K562 (cell line): ENCODE data around the gene ZDHHC19. TPM values are rescaled to one million over a fixed set of nuclear protein-coding genes. Genes with fewer than 3 reads are reported as not detected.

Experiments
- ATAC-seq: fragments of 200-7000 bp; cut with Tn5 transposase; 3 replicates; pipeline ENCODE4 v1.9.1; 2020; ENCODE audit warnings: moderate library complexity
- BruUV-seq: library from RNA; stranded (reverse); fragments of 400-500 nt; replicated peaks from 2 replicates; lab custom pipeline; 2021; lab: Mats Ljungman, UMichigan
- CTCF ChIA-PET: fragments of 300-600 bp; formaldehyde crosslinking; extraction: SDS; loops from one replicate; lab custom pipeline; 2021; ENCODE audit warnings: low intra/inter-chr PET ratio; lab: Yijun Ruan, JAX
- POLR2A ChIA-PET: fragments of 300-600, 350-650 bp; sonication (Branson Sonifier 250); formaldehyde crosslinking; extraction: SDS; loops from one replicate; lab custom pipeline; 2021; ENCODE audit warnings: antibody characterized with exemption, inconsistent platforms; lab: Yijun Ruan, JAX
- DNase-seq, 4 experiments: peaks; one replicate each; pipeline versions ENCODE4 v3.0.0 to v3.0.0-alpha.2; 2011 to 2018; ENCODE audit warnings: low spot score in 3 of 4, mixed read lengths in 3 of 4; ENCODE audit errors: extremely low read depth in 1 of 4
- FAIRE-seq: peaks from 2 replicates; lab custom pipeline; 2011; peaks lifted over from hg19 to GRCh38; lab: Jason Lieb, UNC
- H2AFZ ChIP-seq: 2 replicates; pipeline ENCODE4 v1.6.0; 2011; ENCODE audit warnings: low read depth, low read length, control low read depth, inconsistent platforms
- H3K27ac ChIP-seq: fragments of 200-600 bp; 3 replicates; pipeline ENCODE4 v1.8.0; 2011; ENCODE audit warnings: low read depth, mild to moderate bottlenecking, control low read depth, inconsistent platforms, low read length, moderate library complexity, mixed read lengths; ENCODE audit errors: extremely low read depth
- H3K27me3 ChIP-seq, 2 experiments: fragments of 300-600 bp in 1 of 2; 2 replicates in 1 of 2; 3 replicates in 1 of 2; pipeline versions ENCODE4 v1.6.0 to v1.8.0; 2011; ENCODE audit warnings: inconsistent platforms in 2 of 2, low read length in 2 of 2, mild to moderate bottlenecking in 1 of 2, mixed read lengths in 1 of 2, moderate library complexity in 1 of 2; ENCODE audit not compliant: control insufficient read depth in 2 of 2, insufficient read depth in 2 of 2
- H3K36me3 ChIP-seq: fragments of 300-600 bp; 3 replicates; pipeline ENCODE4 v1.8.0; 2011; ENCODE audit warnings: mild to moderate bottlenecking, low read length, inconsistent platforms; ENCODE audit not compliant: control insufficient read depth, insufficient read depth
- H3K4me1 ChIP-seq, 2 experiments: fragments of 200-600 bp in 1 of 2; replicated peaks in 1 of 2; 2 replicates in 1 of 2; 3 replicates in 1 of 2; pipeline versions ENCODE4 v1.5.1 to v1.8.0; 2011; ENCODE audit warnings: inconsistent platforms in 2 of 2, low read length in 2 of 2, mild to moderate bottlenecking in 1 of 2, mixed read lengths in 1 of 2, moderate library complexity in 1 of 2; ENCODE audit not compliant: control insufficient read depth in 2 of 2, insufficient read depth in 2 of 2
- H3K4me2 ChIP-seq: 2 replicates; pipeline ENCODE4 v1.6.1; 2011; ENCODE audit warnings: low read length, control low read depth, inconsistent platforms, mixed read lengths; ENCODE audit not compliant: insufficient read depth
- H3K4me3 ChIP-seq: fragments of 200-600 bp; sonication (generic), shearing (Covaris generic); 2 replicates; pipeline ENCODE4 v1.5.1; 2016; ENCODE audit warnings: control low read depth, inconsistent platforms
- H3K79me2 ChIP-seq: fragments of 200-600 bp; 3 replicates; pipeline ENCODE4 v1.8.0; 2011; ENCODE audit warnings: low read length, inconsistent platforms; ENCODE audit not compliant: control insufficient read depth, insufficient read depth
- H3K9ac ChIP-seq, 2 experiments: 2 replicates each; pipeline versions ENCODE4 v1.6.0 to v1.6.1; 2011; ENCODE audit warnings: low read depth in 2 of 2, low read length in 2 of 2, control low read depth in 1 of 2, inconsistent platforms in 1 of 2, mild to moderate bottlenecking in 1 of 2, mixed read lengths in 1 of 2; ENCODE audit not compliant: insufficient read depth in 1 of 2
- H3K9me1 ChIP-seq: one replicate; pipeline ENCODE4 v1.6.0; 2011; ENCODE audit warnings: inconsistent platforms, mild to moderate bottlenecking, low read length, moderate library complexity; ENCODE audit not compliant: control insufficient read depth, insufficient read depth
- H3K9me3 ChIP-seq: replicated peaks from 2 replicates; pipeline ENCODE4 v1.5.1; 2011; ENCODE audit warnings: low read depth, low read length, inconsistent platforms; ENCODE audit not compliant: control insufficient read depth, insufficient read depth
- H4K20me1 ChIP-seq: replicated peaks from 2 replicates; pipeline ENCODE4 v1.6.1; 2011; ENCODE audit warnings: low read length, inconsistent platforms, mixed read lengths; ENCODE audit not compliant: control insufficient read depth, insufficient read depth
- BRD9 ChIP-seq: fragments of 450-650 bp; IDR thresholded peaks from 2 replicates; pipeline ENCODE4 v1.6.1; 2018; ENCODE audit warnings: low read depth; ENCODE audit not compliant: partially characterized antibody
- ETS2 ChIP-seq: IDR thresholded peaks from 2 replicates; pipeline ENCODE4 v1.6.1; 2016; ENCODE audit warnings: borderline replicate concordance, missing genetic modification characterization, mild to moderate bottlenecking, moderate library complexity, missing compliant biosample characterization; ENCODE audit not compliant: poor library complexity, severe bottlenecking
- KDM4B ChIP-seq, 2 experiments: fragments of 450-650 bp in 1 of 2; sonication (generic) in 1 of 2; IDR thresholded peaks; 2 replicates each; pipeline ENCODE4 v1.6.1; 2016 to 2017; ENCODE audit warnings: borderline replicate concordance in 2 of 2, antibody characterized with exemption in 1 of 2, low read depth in 1 of 2, mild to moderate bottlenecking in 1 of 2
- STAG1 ChIP-seq: sonication (generic); formaldehyde crosslinking; IDR thresholded peaks from 2 replicates; pipeline ENCODE4 v1.5.0; 2020; ENCODE audit warnings: missing genetic modification reagents, borderline replicate concordance
- SUPT5H ChIP-seq: fragments of 450-650 bp; IDR thresholded peaks from 2 replicates; pipeline ENCODE4 v1.6.1; 2016
- TGIF2 ChIP-seq: sonication (generic); formaldehyde crosslinking; IDR thresholded peaks from 2 replicates; pipeline ENCODE4 v1.8.1; 2022; ENCODE audit warnings: mild to moderate bottlenecking, missing genetic modification reagents, moderate library complexity
- WGBS: fragments of 100-300 bp; shearing (Covaris generic); methylation state at CpG from one replicate; pipeline ENCODE4 v1.1.6; 2016; ENCODE audit warnings: low coverage, mixed read lengths; ENCODE audit not compliant: insufficient coverage; ENCODE audit errors: missing lambda C conversion rate; 5-methylcytosine and 5-hydroxymethylcytosine counted together
- in situ Hi-C: fragments of 300-500 bp; cut with MboI; formaldehyde crosslinking; loops from 4 replicates; pipeline ENCODE4 v1.15.0; 2018; ENCODE audit warnings: inconsistent platforms, mixed read lengths
- intact Hi-C: fragments of 100-400 bp; cut with micrococcal nuclease; formaldehyde crosslinking; loops from 2 replicates; pipeline ENCODE4 v1.14.2; 2022
- polyA plus RNA-seq, 8 experiments: library from polyadenylated mRNA; depleted of rRNA in 4 of 8; stranded (reverse) in 5 of 8; unstranded in 3 of 8; fragments of >200 nt; fragmentation: Nextera tagmentation in 2 of 8; fragmentation: Illumina TruSeq in 1 of 8; extraction: Ambion mirVana in 2 of 8; extraction: Trizol in 1 of 8; gene quantifications; 2 replicates each; pipeline versions ENCODE4 v1.2.1 to v1.2.3, GENCODE V29; 2011 to 2014; ENCODE audit warnings: inconsistent platforms in 1 of 8, missing spikeins in 1 of 8
- total RNA-seq, 7 experiments: library from RNA; depleted of rRNA in 6 of 7; stranded (reverse); fragments of >200 nt in 6 of 7; fragmentation: Illumina TruSeq in 2 of 7; extraction: Trizol in 2 of 7; gene quantifications; 2 replicates each; pipeline versions ENCODE4 v1.2.1 to v1.2.3, GENCODE V29; 2011 to 2021; ENCODE audit warnings: low replicate concordance in 1 of 7

Gene ZDHHC19
- total and polyA plus RNA-seq, 9 of the 15 experiments (the other 6 are each of a cell fraction or from before 2014, with no cell fraction given), result 0.40 to 5.5 (median 1.1) TPM

DNA sequence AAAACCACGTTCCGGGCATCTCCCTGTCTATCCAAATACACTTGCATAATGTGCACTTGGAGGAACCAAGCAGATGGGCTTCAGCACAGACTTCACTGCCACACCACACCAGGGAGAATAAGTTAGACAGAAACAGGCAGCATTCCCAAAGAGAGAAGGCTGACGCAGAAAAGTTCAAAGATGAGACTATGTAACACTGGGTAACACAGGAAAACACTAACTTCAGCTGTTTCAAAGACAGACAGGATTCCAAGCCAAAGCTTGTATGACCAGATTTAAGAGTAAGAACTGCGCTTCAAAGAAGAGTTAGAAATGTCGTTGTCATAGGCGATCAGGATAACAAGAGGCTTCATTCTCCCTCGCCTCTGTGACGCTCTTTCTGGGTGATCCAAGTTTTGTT is 25.0 kb upstream of the ZDHHC19 start (continued):
- TF ChIP-seq ETS2 (tag), result no peak

DNA sequence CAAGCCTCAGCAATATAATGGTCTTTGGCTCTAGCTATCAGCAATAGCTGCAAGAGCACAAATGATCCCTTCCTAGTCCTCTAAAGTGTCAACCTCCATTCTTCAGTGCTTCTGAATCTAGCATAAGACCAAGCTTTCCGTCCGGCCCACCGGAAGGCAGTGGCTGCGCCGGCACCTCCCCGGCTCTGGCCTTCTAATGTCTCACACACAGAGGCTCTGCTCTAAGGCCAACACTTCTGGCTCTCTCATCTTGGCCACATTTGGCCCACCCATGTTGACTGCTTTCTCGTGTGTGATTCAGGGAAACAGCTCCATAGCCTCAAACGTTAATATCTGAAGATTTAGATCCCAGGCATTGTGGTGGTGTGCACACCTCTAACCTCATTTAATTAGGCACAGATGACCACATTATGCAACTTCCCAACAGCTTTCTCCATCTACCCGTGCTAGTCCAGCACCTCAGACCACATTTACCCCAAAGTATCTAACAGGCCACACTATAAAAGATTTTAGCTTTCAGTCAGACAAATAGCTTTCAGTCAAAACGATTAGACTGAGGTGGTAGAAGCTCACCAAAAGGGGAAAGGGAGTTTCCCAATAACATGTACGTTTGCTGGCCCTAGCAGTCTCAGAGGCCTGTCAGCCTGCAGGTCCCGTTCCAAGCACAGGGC is 24.4 kb upstream of the ZDHHC19 start:
- no peaks in the 10 kb centered on the region for H3K9me3 ChIP-seq
- no peak overlapping the region for H3K9ac ChIP-seq
- in situ Hi-C loops, result no loop called here
- TF ChIP-seq TGIF2 (CRISPR knock-in tag) (no peak), KDM4B (IDR thresholded peaks at IDR 0.05; ENCODE audit: borderline replicate concordance in 2 of 2, low read depth in 1 of 2) (no peak), BRD9 (no peak), SUPT5H (0 out of 2 replicates have a peak, but pooled peaks have one; percentile 19), STAG1 (no peak)
- TF ChIP-seq, all 486 proteins: peak for 1
- Histone ChIP-seq H3K79me2 (no peaks in the 10 kb centered on the region), H3K4me1 (peaks cover 0 to 9% of the 10 kb centered on the region in 2 experiments; a peak in 2 of 5 replicates), H3K9me1 (peaks cover 9% of the 10 kb centered on the region), H3K36me3 (peaks cover 35% of the 10 kb centered on the region), H3K27ac (no peak overlapping the region), H3K4me2 (no peak overlapping the region), H3K27me3 (no peaks in the 10 kb centered on the region), H2AFZ (no peak overlapping the region), H4K20me1 (no peaks in the 10 kb centered on the region), H3K4me3 (no peak overlapping the region)
- peak; percentile 16; the same call in 2 of the 3 replicates for ATAC-seq
- BruUV-seq, result no TSS peak
- POLR2A ChIA-PET, result interaction anchor here (0.7 to 1.6 kb wide), 5 partner anchors 8 to 277 kb away, joined by 3 to 5 read pairs (median 4); partner anchors contain the start of gene DYNLT2B
- no peak for FAIRE-seq
- no peak for DNase-seq
- CTCF ChIA-PET, result no interaction called here
- 69% methylated on average over 12 of the region's 12 CpGs for WGBS
- intact Hi-C loops, result no loop called here
